Activated T-helper 1 cell treated with anti-CD3 and anti-CD28 coated beads, Interleukin-12 subunit alpha, Interleukin-12 subunit beta, Interleukin-2, Interleukin-4 antibody, amounts not matched to agents 30 ng/mL and 10 ng/mL and 1 ng/mL, durations not matched to agents 14 hours and 24 hours and 36 hours (primary cell): Measurements from ENCODE around the gene DYNC2H1. TPM values are rescaled to one million over a fixed set of nuclear protein-coding genes. Genes with fewer than 3 reads are reported as not detected.

ENCODE experiments used
- DNase-seq: peaks from one replicate; pipeline ENCODE4 v3.0.0; 2021; ENCODE audit warnings: low spot score
- H3K27ac Mint-ChIP-seq: one replicate; pipeline ENCODE4 v1.8.0; 2021; ENCODE audit warnings: mild to moderate bottlenecking, mixed read lengths
- H3K27me3 Mint-ChIP-seq: one replicate; pipeline ENCODE4 v1.8.0; 2022; ENCODE audit warnings: mild to moderate bottlenecking, moderate library complexity, mixed read lengths; ENCODE audit not compliant: insufficient read depth
- H3K36me3 Mint-ChIP-seq: one replicate; pipeline ENCODE4 v1.8.0; 2021; ENCODE audit warnings: low read depth, mixed read lengths
- H3K4me1 Mint-ChIP-seq: one replicate; pipeline ENCODE4 v1.8.0; 2021; ENCODE audit warnings: low read depth, mixed read lengths
- H3K4me3 Mint-ChIP-seq: one replicate; pipeline ENCODE4 v1.8.0; 2021; ENCODE audit warnings: mild to moderate bottlenecking, moderate library complexity, mixed read lengths
- H3K9me3 Mint-ChIP-seq: one replicate; pipeline ENCODE4 v1.8.0; 2021; ENCODE audit warnings: mixed read lengths
- intact Hi-C: fragments of 100-400 bp; cut with micrococcal nuclease; formaldehyde crosslinking; loops from one replicate; pipeline ENCODE4 v1.15.1; 2024
- total RNA-seq: library from RNA; stranded (reverse); gene quantifications from 2 replicates; pipeline ENCODE4 v1.2.3, GENCODE V29; 2022

The DYNC2H1 gene
- total RNA-seq, 1 donor from 2014 or later: 1.1 TPM

- intact Hi-C loops: no loop called here
- Mint-ChIP-seq H3K27me3 (no peaks in the 10 kb centered on the region), H3K9me3 (no peaks in the 10 kb centered on the region), H3K27ac (no peak overlapping the region), H3K4me1 (no peaks in the 10 kb centered on the region), H3K36me3 (no peaks in the 10 kb centered on the region), H3K4me3 (no peak overlapping the region)
- no peak for DNase-seq
Observed at GRCh38 chr11:103164093-103164796, 55.0 kb downstream of the DYNC2H1 start.

GRCh38 chr11:103167166-103167565, 57.9 kb downstream of the DYNC2H1 start:
- intact Hi-C loops: no loop called here
- Mint-ChIP-seq H3K36me3 (no peaks in the 10 kb centered on the region), H3K4me3 (no peak overlapping the region), H3K9me3 (no peaks in the 10 kb centered on the region), H3K4me1 (no peaks in the 10 kb centered on the region), H3K27me3 (no peaks in the 10 kb centered on the region), H3K27ac (no peak overlapping the region)
- DNase-seq: no peak

GRCh38 chr11:103170865-103171264, 61.6 kb downstream of the DYNC2H1 start:
- Mint-ChIP-seq H3K27ac (no peak overlapping the region), H3K27me3 (no peaks in the 10 kb centered on the region), H3K9me3 (no peaks in the 10 kb centered on the region), H3K4me3 (no peak overlapping the region), H3K4me1 (no peaks in the 10 kb centered on the region), H3K36me3 (no peaks in the 10 kb centered on the region)
- DNase-seq: no peak
- intact Hi-C loops: no loop called here

- DNase-seq: no peak
- Mint-ChIP-seq H3K36me3 (no peaks in the 10 kb centered on the region), H3K27me3 (no peaks in the 10 kb centered on the region), H3K27ac (no peak overlapping the region), H3K9me3 (no peaks in the 10 kb centered on the region), H3K4me1 (no peaks in the 10 kb centered on the region), H3K4me3 (no peak overlapping the region)
- intact Hi-C loops: no loop called here
Observed at GRCh38 chr11:103175461-103176129, 66.4 kb downstream of the DYNC2H1 start.

GRCh38 chr11:103183981-103184611, 74.9 kb downstream of the DYNC2H1 start:
- Mint-ChIP-seq H3K4me1 (peaks cover 10% of the 10 kb centered on the region), H3K36me3 (no peaks in the 10 kb centered on the region), H3K4me3 (no peak overlapping the region), H3K27me3 (no peaks in the 10 kb centered on the region), H3K9me3 (no peaks in the 10 kb centered on the region), H3K27ac (no peak overlapping the region)
- no peak for DNase-seq
- intact Hi-C loops: no loop called here

- DNase-seq: no peak
Observed at GRCh38 chr11:103202048-103202651, 92.9 kb downstream of the DYNC2H1 start.

GRCh38 chr11:103210543-103210942, 101.3 kb downstream of the DYNC2H1 start:
- no peaks in the 10 kb centered on the region for H3K9me3 Mint-ChIP-seq
- H3K27ac Mint-ChIP-seq: no peak overlapping the region
- no peaks in the 10 kb centered on the region for H3K36me3 Mint-ChIP-seq
- no peak for DNase-seq
- no peak overlapping the region for H3K4me3 Mint-ChIP-seq
- H3K27me3 Mint-ChIP-seq: no peaks in the 10 kb centered on the region
- intact Hi-C loops: no loop called here
- no peaks in the 10 kb centered on the region for H3K4me1 Mint-ChIP-seq

More at GRCh38 chr11:103202048-103202651, 92.9 kb downstream of the DYNC2H1 start:
- intact Hi-C loops: no loop called here
- Mint-ChIP-seq H3K9me3 (no peaks in the 10 kb centered on the region), H3K27ac (no peak overlapping the region), H3K4me3 (no peak overlapping the region), H3K4me1 (no peaks in the 10 kb centered on the region), H3K36me3 (no peaks in the 10 kb centered on the region), H3K27me3 (no peaks in the 10 kb centered on the region)

- no peak overlapping the region for H3K27ac Mint-ChIP-seq
- no peak for DNase-seq
- no peaks in the 10 kb centered on the region for H3K36me3 Mint-ChIP-seq
- no peaks in the 10 kb centered on the region for H3K9me3 Mint-ChIP-seq
- no peaks in the 10 kb centered on the region for H3K4me1 Mint-ChIP-seq
- no peaks in the 10 kb centered on the region for H3K27me3 Mint-ChIP-seq
- intact Hi-C loops: no loop called here
- H3K4me3 Mint-ChIP-seq: no peak overlapping the region
Observed at GRCh38 chr11:103215812-103216211, 106.6 kb downstream of the DYNC2H1 start.

GRCh38 chr11:103220133-103220532, 110.9 kb downstream of the DYNC2H1 start:
- Mint-ChIP-seq H3K27ac (no peak overlapping the region), H3K4me1 (no peaks in the 10 kb centered on the region), H3K4me3 (no peak overlapping the region), H3K9me3 (no peaks in the 10 kb centered on the region), H3K27me3 (peaks cover 1% of the 10 kb centered on the region), H3K36me3 (no peaks in the 10 kb centered on the region)
- no peak for DNase-seq
- intact Hi-C loops: no loop called here

- Mint-ChIP-seq H3K36me3 (no peaks in the 10 kb centered on the region), H3K4me1 (no peaks in the 10 kb centered on the region), H3K9me3 (no peaks in the 10 kb centered on the region), H3K27ac (no peak overlapping the region), H3K4me3 (no peak overlapping the region), H3K27me3 (peaks cover 1% of the 10 kb centered on the region)
- DNase-seq: no peak
- intact Hi-C loops: no loop called here
Observed at GRCh38 chr11:103222806-103223205, 113.6 kb downstream of the DYNC2H1 start.

GRCh38 chr11:103228807-103229206, 119.6 kb downstream of the DYNC2H1 start:
- H3K27ac Mint-ChIP-seq: no peak overlapping the region
- H3K27me3 Mint-ChIP-seq: no peaks in the 10 kb centered on the region
- no peaks in the 10 kb centered on the region for H3K9me3 Mint-ChIP-seq
- intact Hi-C loops: no loop called here
- H3K4me3 Mint-ChIP-seq: no peak overlapping the region
- H3K36me3 Mint-ChIP-seq: no peaks in the 10 kb centered on the region
- DNase-seq: no peak
- no peaks in the 10 kb centered on the region for H3K4me1 Mint-ChIP-seq

- no peaks in the 10 kb centered on the region for H3K9me3 Mint-ChIP-seq
- intact Hi-C loops: no loop called here
- H3K27ac Mint-ChIP-seq: no peak overlapping the region
- no peaks in the 10 kb centered on the region for H3K27me3 Mint-ChIP-seq
- no peaks in the 10 kb centered on the region for H3K4me1 Mint-ChIP-seq
- no peak for DNase-seq
- no peak overlapping the region for H3K4me3 Mint-ChIP-seq
- no peaks in the 10 kb centered on the region for H3K36me3 Mint-ChIP-seq
Observed at GRCh38 chr11:103234974-103235373, 125.7 kb downstream of the DYNC2H1 start.

GRCh38 chr11:103241574-103241973, 132.3 kb downstream of the DYNC2H1 start:
- H3K4me3 Mint-ChIP-seq: no peak overlapping the region
- no peaks in the 10 kb centered on the region for H3K4me1 Mint-ChIP-seq
- no peak for DNase-seq
- no peak overlapping the region for H3K27ac Mint-ChIP-seq
- intact Hi-C loops: no loop called here
- H3K36me3 Mint-ChIP-seq: no peaks in the 10 kb centered on the region
- no peaks in the 10 kb centered on the region for H3K9me3 Mint-ChIP-seq
- H3K27me3 Mint-ChIP-seq: no peaks in the 10 kb centered on the region
